Ishikawa (cell line): ENCODE data around the gene HDGFL2.

Source experiments
- EGR1 ChIP-seq: IDR thresholded peaks from 2 replicates; pipeline ENCODE4 v1.6.1; 2012
- EP300 ChIP-seq: IDR thresholded peaks from 2 replicates; pipeline ENCODE4 v1.6.1; 2012; ENCODE audit warnings: borderline replicate concordance
- MAX ChIP-seq: IDR thresholded peaks from 2 replicates; pipeline ENCODE4 v1.6.1; 2012
- NFIC ChIP-seq: IDR thresholded peaks from 2 replicates; pipeline ENCODE4 v1.6.1; 2012
- RAD21 ChIP-seq: IDR thresholded peaks from 2 replicates; pipeline ENCODE4 v1.6.1; 2012; ENCODE audit warnings: low read depth
- TAF1 ChIP-seq: IDR thresholded peaks from 2 replicates; pipeline ENCODE4 v1.6.1; 2012; ENCODE audit warnings: low read depth, mild to moderate bottlenecking
- TCF12 ChIP-seq: IDR thresholded peaks from 2 replicates; pipeline ENCODE4 v1.6.1; 2012; ENCODE audit warnings: low read depth
- TEAD4 ChIP-seq: IDR thresholded peaks from 2 replicates; pipeline ENCODE4 v1.6.1; 2012
- YY1 ChIP-seq: IDR thresholded peaks from 2 replicates; pipeline ENCODE4 v1.6.1; 2012; ENCODE audit warnings: low read depth
- TF ChIP-seq, protein P1 (sequence below): IDR thresholded peaks from 2 replicates; pipeline ENCODE4 v1.6.1; 2012; ENCODE audit warnings: low read depth, mild to moderate bottlenecking

- TF ChIP-seq EP300 (no peak), MAX (no peak), EGR1 (no peak), NFIC (no peak), TCF12 (no peak), YY1 (no peak), TEAD4 (no peak), RAD21 (no peak), TAF1 (no peak)
- TF ChIP-seq, protein P1, sequence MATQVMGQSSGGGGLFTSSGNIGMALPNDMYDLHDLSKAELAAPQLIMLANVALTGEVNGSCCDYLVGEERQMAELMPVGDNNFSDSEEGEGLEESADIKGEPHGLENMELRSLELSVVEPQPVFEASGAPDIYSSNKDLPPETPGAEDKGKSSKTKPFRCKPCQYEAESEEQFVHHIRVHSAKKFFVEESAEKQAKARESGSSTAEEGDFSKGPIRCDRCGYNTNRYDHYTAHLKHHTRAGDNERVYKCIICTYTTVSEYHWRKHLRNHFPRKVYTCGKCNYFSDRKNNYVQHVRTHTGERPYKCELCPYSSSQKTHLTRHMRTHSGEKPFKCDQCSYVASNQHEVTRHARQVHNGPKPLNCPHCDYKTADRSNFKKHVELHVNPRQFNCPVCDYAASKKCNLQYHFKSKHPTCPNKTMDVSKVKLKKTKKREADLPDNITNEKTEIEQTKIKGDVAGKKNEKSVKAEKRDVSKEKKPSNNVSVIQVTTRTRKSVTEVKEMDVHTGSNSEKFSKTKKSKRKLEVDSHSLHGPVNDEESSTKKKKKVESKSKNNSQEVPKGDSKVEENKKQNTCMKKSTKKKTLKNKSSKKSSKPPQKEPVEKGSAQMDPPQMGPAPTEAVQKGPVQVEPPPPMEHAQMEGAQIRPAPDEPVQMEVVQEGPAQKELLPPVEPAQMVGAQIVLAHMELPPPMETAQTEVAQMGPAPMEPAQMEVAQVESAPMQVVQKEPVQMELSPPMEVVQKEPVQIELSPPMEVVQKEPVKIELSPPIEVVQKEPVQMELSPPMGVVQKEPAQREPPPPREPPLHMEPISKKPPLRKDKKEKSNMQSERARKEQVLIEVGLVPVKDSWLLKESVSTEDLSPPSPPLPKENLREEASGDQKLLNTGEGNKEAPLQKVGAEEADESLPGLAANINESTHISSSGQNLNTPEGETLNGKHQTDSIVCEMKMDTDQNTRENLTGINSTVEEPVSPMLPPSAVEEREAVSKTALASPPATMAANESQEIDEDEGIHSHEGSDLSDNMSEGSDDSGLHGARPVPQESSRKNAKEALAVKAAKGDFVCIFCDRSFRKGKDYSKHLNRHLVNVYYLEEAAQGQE, result no peak
These were observed 76.1 kb downstream of the HDGFL2 start for GRCh38 chr19:4548238-4548584.
